Stimulated activated CD8-positive, alpha-beta memory T cell treated with anti-CD3 and anti-CD28 coated beads, Interleukin-2, amount 100 ng/mL, for 1 hour (primary cell): ENCODE data around the gene TRPC6.
"Not testable (repeated sequence)": the region's sequence is repeated elsewhere in the genome, so short reads cannot be mapped to it uniquely, and the experiment has no call there.

Experiments used
- DNase-seq, 2 donors: peaks; one replicate each; pipeline ENCODE4 v3.0.0-alpha.2; 2020; ENCODE audit warnings: low read depth in 2 of 2

The TRPC6 gene

GRCh38 chr11:101521821-101522220, 62.0 kb downstream of the TRPC6 start:
- DNase-seq = no peak

DNA sequence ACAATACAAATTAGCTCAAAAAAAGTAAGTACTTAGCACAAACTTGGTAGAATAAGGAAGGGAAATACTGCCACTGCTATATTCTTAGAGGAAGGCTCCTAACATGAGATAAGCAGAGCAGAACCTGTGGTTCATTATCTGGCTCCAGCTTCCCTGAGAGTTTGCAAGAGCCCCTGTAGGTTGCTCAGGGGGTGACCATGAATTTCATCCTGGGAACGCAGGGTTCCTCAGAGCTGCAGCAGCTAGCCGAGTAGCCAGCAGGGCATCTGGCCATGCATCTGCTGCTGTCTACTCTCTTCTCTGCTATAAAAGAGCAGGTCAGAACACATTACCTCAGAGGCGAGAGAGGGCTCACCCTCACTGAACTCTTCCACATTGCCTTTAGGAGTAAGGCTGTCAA, 67.3 kb downstream of the TRPC6 start:
- no peak for DNase-seq

DNA sequence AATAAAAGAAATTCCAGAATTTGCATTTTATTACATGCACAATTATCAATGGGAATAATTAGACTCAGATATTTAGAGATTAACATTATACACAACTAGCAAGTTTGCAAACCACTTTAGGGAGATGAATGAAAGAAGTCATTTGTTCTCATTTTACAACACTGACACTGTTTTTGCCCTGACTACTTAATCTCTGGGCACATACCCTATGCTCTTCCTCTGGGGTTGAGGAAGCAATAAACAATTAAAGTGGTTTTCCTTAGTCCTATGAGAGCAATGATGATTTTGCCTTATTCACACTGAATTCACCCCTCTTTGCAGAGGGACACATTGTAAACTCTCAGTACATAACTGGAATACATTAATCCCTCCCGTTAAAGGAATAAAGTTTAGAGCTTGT, 72.7 kb downstream of the TRPC6 start:
- DNase-seq = no peak

DNA sequence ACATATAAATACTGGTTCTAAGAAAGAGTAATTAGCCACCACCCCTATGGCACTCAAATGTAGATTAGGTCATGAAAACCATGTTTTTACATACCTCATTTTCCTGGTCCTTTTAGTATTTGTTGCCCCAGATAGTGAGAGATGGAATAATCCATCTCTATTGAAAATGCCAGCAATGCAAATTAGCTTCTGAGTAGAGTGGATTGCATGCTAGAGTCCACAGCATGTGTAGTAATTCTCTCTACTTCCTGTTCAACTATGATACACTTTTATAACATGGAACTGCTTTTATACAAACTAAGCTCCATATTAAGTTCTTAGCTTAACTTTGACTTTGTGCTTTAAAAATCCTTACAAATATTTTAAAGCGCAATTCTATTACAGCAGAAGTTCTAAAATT, 73.2 kb downstream of the TRPC6 start:
- no peak for DNase-seq

DNA sequence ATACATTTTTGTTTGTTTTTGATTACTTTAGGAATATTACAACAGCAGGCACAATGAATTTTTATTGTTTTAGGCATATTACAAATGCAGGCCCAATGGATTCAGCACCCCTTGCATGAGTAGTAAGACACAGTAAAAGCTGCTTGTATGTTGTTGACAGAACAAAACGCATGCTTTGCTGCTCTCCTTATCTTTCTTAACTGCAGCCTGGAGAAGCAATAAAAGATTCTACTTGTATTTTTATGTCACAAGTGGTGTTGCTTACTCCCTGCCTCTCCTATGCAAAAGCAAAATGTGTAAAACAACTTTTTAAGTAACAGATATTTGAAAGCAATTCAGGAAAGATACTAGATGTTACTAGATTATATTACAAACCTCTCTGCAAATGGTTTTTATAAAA, 73.9 kb downstream of the TRPC6 start:
- DNase-seq = no peak

- no peak for DNase-seq
Measured at GRCh38 chr11:101508370-101508769, 75.4 kb downstream of the TRPC6 start.

DNA sequence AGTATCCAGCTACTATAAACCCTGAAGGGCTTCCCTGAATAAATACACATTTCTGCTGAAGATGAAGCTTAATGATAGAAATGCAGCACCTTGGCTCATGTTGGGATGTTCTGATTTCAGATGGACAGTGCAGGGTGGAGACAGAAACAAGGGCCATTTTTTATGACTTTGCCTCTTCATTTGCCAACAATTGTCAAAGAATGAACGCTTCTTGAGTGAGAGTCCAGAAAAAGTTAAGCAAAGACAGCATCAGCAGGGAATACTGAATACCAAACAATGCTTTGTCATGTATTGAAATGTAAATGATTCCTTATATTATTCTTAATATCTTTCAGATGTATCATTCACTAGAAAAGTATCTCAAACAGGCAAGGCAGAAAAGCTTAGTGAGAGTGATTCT, 84.9 kb downstream of the TRPC6 start:
- no peak for DNase-seq

DNA sequence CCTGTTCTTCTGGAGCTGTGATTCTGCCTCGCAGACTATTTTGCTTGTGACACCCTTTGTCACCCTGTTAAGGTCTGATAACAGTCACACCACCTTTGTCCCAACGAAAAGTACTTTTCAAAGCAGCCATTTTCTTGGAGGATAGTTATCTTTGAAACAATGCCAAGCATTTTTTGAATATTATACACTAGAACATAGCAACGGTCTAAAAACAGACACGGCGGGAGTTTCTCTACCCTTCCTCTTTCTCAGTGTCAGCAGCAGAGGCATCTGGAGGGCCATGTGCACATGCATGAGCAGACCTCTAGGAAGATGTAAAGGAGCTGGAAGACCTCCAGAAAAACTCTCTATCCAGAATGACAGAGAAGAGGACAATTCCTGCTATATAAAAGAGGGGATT, 86.5 kb downstream of the TRPC6 start:
- DNase-seq = no peak

DNA sequence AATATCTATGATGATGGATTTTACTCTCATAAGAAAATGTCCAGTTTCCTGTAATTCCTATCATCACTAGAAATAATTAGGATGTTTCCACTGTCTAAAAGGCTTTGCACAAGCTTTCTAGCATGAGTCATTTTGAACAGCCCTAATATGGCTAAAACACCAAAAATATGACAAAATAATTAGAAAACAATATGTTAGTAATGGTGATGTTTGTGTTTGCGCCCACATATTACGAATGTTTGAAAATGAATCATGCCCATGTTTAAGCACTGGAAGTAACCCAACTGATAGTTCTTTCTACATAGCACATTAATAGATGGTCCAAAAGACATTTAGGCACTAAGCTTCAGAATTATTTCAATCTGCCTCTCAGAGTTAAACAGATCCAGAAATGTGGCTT, 96.0 kb downstream of the TRPC6 start:
- DNase-seq = no peak

GRCh38 chr11:101482556-101483124, 101.2 kb downstream of the TRPC6 start:
- DNase-seq = no peak

GRCh38 chr11:101478587-101479369, 105.0 kb downstream of the TRPC6 start:
- DNase-seq = no peak

GRCh38 chr11:101477926-101478325, 105.9 kb downstream of the TRPC6 start:
- DNase-seq = no peak

- no peak for DNase-seq
Measured at GRCh38 chr11:101476191-101476590, 107.6 kb downstream of the TRPC6 start.

DNA sequence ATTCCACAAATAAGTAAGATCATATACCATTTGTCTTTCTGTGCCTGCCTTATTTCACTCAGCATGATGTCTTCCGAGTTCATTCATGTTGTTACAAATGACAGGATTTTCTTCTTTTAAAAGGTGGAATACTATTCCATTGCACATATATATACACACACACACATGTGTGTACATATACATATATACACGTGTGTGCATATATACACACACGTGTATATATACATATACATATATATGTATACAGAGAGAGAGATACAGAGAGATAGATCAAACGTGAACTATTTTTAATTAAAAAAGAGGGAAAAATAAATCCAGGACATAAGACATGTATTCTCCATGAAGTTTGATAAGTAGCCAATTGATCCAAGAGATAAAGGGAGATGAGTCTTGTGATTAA, 108.1 kb downstream of the TRPC6 start:
- no peak for DNase-seq

DNA sequence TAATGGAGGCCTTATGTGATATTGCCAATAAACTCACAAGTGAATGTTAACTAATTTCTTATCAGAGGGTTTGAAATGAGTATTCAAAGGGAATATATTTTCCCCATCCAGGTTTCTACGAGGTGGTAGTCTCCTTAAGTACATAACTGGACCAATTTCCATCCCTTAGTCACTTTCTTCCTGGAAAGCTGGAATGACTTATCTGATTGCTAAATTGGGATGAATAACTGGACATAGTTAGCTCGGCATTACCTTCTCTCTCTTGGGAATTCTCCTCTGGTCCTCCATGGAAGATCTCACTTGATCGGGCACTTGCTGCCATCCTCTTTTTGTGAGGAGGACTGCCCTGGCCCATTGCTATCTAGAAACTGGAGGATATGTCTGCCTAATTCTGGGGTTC, 109.1 kb downstream of the TRPC6 start:
- DNase-seq = no peak

GRCh38 chr11:101470881-101471520, 112.8 kb downstream of the TRPC6 start:
- DNase-seq = no peak

GRCh38 chr11:101470419-101470818, 113.4 kb downstream of the TRPC6 start:
- DNase-seq = no peak

DNA sequence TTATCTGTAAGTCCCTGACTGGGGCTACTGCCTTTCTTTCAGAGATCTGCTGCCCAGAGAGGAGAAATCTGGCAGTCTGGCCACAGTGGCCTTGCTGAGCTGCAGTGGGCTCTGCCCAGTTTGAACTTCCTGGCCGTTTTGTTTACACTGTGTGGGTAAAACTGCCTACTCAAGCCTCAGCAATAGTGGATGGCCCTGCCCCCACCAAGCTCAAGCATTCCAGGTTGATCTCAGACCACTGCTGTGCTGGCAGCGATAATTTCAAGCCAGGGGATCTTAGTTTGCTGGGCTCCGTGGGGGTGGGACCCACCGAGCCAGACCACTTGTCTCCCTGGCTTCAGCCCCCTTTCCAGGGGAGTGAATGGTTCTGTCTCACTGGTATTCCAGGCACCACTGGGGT, 117.5 kb downstream of the TRPC6 start:
- DNase-seq = no peak

DNA sequence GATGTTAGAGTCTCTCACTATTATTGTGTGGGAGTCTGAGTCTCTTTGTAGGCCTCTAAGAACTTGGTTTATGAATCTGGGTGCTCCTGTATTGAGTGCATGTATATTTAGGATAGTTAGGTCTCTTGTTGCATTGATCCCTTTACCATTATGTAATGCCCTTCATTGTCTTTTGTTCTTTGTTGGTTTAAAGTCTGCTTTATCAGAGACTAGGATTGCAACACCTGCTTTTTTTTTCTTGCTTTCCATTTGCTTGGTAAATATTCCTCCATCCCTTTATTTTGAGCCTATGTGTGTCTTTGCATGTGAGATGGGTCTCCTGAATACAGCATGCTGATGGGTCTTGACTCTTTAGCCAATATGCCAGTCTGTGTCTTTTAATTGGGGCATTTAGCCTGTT, 119.4 kb downstream of the TRPC6 start:
- not testable (repeated sequence) for DNase-seq

- no peak for DNase-seq
Measured at GRCh38 chr11:101459020-101459419, 124.8 kb downstream of the TRPC6 start.

DNA sequence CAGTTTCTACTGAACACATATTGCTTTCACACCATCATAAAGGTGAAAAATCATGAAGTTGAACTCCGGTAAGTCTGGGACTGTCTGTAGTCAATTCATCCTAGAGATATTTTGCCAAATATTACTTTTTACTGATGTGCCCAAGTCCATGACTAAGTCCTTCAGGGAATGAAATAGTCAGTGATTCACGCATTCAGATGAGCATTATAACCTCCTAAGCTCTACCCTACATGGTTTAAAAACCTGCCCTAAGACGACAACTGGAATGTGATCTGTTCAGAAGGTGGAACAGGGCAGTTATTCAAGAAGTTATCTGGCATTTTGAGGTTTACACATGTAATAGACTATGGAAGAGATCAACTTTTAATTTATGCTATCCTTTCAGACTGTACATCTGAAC, 125.6 kb downstream of the TRPC6 start:
- DNase-seq = no peak

GRCh38 chr11:101456812-101457211, 127.0 kb downstream of the TRPC6 start:
- no peak for DNase-seq

- DNase-seq = no peak
Measured at GRCh38 chr11:101453682-101454081, 130.1 kb downstream of the TRPC6 start.
